Mucosa of descending colon (tissue), 3 donors: ENCODE measurements around the gene SLFNL1. TPM values are rescaled to one million over a fixed set of nuclear protein-coding genes. Genes with fewer than 3 reads are reported as not detected.

Experiments
- ATAC-seq: fragments of 200-7000 bp; cut with Tn5 transposase; one replicate; pipeline ENCODE4 v1.9.1; 2020; ENCODE audit warnings: mild to moderate bottlenecking, moderate library complexity
- DNase-seq, 3 donors: peaks; one replicate each; pipeline ENCODE4 v3.0.0-alpha.2; 2020
- H3K36me3 ChIP-seq: fragments of 200-600 bp; one replicate; pipeline ENCODE4 v1.8.0; 2021; ENCODE audit warnings: low read depth, mild to moderate bottlenecking
- H3K4me1 ChIP-seq: fragments of 200-600 bp; one replicate; pipeline ENCODE4 v1.8.0; 2021; ENCODE audit warnings: low read depth, mild to moderate bottlenecking
- H3K4me3 ChIP-seq: fragments of 200-600 bp; one replicate; pipeline ENCODE4 v1.8.0; 2021; ENCODE audit warnings: mild to moderate bottlenecking
- H3K9me3 ChIP-seq: fragments of 200-600 bp; one replicate; pipeline ENCODE4 v1.8.0; 2021; ENCODE audit warnings: mild to moderate bottlenecking
- intact Hi-C, 2 donors: fragments of 100-400 bp; cut with DNase I in 1 of 2; cut with micrococcal nuclease in 1 of 2; formaldehyde crosslinking; loops; one replicate each; pipeline versions ENCODE4 v1.11.0 to v1.11.1; 2022; cut with DNase I, micrococcal nuclease
- total RNA-seq, 3 donors: library from RNA; stranded (reverse); fragmentation: NEBNext Ultra II Directional in 2 of 3; extraction: Animal tissue kit (Norgen Biotek cat#: 25700) in 2 of 3; gene quantifications; one replicate each; pipeline versions ENCODE4 v1.2.1 to v1.2.4, GENCODE V29; 2021 to 2023
- TF ChIP-seq, protein P1 (sequence below): fragments of 200-600 bp; IDR thresholded peaks from one replicate; pipeline ENCODE4 v1.8.0; 2022; ENCODE audit warnings: antibody characterized with exemption, mild to moderate bottlenecking
- donor health status: DM: no; HTN: no; CAD: no; lungs with moderate emphysema.
- donor health status: DM: no; HTN: no; CAD: no.
- donor health status: DM: no; HTN: yes; CAD: no.

SLFNL1 gene
- total RNA-seq, 3 donors from 2014 or later: 0.29 to 0.82 (median 0.41) TPM

DNA sequence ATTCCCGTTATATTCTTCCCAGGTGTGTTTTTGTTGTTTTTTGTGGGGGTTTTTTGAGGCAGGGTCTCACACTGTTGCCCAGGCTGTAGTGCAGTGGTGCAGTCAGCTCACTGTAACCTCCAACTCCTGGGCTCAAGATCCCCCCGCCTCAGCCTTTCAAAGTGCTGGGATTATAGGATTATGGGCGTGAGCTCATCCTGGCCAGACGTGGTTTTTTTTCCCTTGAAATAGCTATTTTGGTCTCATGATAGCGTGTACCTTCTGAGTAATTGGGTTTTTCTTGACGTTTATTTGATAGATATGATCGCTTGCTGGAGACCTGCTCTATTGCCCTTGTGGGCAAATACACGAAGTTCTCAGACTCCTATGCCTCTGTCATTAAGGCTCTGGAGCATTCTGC, 24.4 kb downstream of the SLFNL1 start:
- TF ChIP-seq, protein P1, sequence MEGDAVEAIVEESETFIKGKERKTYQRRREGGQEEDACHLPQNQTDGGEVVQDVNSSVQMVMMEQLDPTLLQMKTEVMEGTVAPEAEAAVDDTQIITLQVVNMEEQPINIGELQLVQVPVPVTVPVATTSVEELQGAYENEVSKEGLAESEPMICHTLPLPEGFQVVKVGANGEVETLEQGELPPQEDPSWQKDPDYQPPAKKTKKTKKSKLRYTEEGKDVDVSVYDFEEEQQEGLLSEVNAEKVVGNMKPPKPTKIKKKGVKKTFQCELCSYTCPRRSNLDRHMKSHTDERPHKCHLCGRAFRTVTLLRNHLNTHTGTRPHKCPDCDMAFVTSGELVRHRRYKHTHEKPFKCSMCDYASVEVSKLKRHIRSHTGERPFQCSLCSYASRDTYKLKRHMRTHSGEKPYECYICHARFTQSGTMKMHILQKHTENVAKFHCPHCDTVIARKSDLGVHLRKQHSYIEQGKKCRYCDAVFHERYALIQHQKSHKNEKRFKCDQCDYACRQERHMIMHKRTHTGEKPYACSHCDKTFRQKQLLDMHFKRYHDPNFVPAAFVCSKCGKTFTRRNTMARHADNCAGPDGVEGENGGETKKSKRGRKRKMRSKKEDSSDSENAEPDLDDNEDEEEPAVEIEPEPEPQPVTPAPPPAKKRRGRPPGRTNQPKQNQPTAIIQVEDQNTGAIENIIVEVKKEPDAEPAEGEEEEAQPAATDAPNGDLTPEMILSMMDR: no peak
- no peaks in the 10 kb centered on the region for H3K9me3 ChIP-seq
- no peak overlapping the region for H3K4me3 ChIP-seq
- ATAC-seq: no peak
- no peak for DNase-seq
- intact Hi-C loops: no loop called here
- no peaks in the 10 kb centered on the region for H3K36me3 ChIP-seq
- no peaks in the 10 kb centered on the region for H3K4me1 ChIP-seq

DNA sequence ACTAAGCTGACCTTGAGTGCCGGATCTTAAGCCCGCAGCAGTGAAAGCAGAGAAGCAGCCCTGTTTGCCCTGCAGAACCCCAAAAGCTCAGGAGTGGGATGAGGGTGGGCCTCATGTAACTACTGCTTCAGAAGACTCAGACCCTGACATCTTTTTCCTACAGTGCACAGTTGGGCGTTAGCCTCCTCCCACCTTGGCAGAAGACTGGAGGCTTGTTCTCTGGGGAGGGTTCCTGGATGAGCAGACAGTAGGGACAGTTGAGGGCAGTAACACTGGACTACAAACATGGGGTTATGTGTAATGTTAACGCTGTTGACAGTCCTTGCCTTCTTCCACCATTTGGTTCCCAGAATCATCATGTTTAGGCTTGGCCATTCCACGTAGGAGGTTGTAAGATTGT, 32.5 kb downstream of the SLFNL1 start:
- Histone ChIP-seq H3K4me1 (no peaks in the 10 kb centered on the region), H3K9me3 (no peaks in the 10 kb centered on the region), H3K36me3 (no peaks in the 10 kb centered on the region), H3K4me3 (no peak overlapping the region)
- TF ChIP-seq, protein P1: no peak
- no peak for ATAC-seq
- intact Hi-C loops: no loop called here
- no peak for DNase-seq

DNA sequence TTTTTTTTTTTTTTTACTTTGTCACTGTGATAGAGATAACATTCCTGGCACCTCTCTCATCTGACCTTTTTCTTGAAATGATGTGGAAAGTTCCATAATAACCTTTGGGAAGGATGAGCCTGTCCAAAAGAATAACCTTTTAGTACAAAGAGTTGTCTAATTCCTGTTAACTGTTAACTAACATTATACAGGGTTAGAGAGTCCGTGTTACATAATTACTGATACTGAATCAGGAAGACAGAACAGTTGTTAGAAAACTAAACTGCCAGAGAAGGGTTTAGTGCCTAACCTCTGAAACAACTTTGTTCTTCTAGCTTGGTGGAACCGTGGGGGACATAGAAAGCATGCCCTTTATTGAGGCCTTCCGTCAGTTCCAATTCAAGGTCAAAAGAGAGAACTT, 33.2 kb downstream of the SLFNL1 start:
- Histone ChIP-seq H3K4me3 (no peak overlapping the region), H3K4me1 (no peaks in the 10 kb centered on the region), H3K9me3 (no peaks in the 10 kb centered on the region), H3K36me3 (no peaks in the 10 kb centered on the region)
- ATAC-seq (no peak), DNase-seq (no peak)
- intact Hi-C loops: no loop called here
- TF ChIP-seq, protein P1: no peak

DNA sequence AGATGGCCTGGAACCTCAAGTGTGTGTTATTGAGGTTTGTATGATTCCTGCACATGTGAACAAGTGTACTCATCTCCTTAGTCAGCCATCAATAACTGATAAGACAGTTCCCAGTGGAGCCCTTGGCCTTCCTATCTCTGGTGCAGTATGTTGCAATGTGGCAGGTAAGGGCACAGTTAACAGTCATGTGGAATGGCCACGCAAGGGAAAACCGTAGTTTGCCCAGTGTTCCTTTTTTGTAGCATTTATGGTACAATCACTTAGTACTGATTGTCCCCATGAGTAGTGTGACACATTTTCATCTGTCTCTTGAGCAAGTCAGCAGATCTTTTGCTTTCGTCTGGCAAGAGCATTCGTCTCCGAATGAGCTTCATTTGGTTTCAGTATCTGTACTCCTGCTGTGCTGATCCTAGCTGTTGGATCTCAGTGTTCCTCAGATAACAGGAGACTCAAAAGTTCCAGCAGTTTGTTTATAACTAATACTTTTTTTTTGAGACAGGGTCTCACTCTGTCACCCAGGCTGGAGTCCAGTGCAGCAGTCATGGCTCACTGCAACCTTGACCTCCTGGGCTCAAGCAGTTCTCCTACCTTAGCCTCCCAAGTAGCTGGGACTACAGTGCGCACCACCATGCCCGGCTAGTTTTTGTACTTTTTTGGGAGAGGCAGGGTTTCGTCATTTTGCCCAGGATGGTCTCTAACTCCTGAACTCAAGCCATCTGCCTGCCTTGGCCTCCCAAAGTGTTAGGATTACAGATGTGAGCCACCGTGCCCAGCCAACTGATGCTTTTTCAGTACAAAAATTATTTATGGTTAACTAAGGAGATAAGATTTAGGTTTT, 33.9 kb downstream of the SLFNL1 start:
- Histone ChIP-seq H3K9me3 (no peaks in the 10 kb centered on the region), H3K36me3 (no peaks in the 10 kb centered on the region), H3K4me1 (no peaks in the 10 kb centered on the region), H3K4me3 (no peak overlapping the region)
- no peak for DNase-seq
- intact Hi-C loops: no loop called here
- no peak for ATAC-seq
- TF ChIP-seq, protein P1: no peak

DNA sequence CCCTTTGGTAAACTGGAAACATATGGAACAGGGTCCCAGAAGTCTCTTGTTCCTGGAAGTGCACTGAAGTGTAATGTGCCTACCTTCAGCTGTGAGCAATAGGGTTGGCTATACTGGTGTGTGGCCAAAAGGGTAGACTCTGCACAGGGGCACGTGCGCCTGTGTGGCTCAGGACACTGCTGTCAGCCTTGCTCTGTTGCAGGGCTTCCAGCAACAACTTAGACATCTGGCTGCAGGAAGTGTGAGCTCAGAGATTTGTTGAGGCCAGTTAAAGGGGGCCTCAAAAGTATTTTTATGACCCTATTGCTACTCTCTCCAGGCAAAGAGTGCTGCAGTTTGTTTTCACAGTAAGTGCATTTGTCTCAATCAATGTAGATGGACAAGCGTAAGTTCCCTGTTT, 34.6 kb downstream of the SLFNL1 start:
- no peak for DNase-seq
- Histone ChIP-seq H3K9me3 (no peaks in the 10 kb centered on the region), H3K4me3 (no peak overlapping the region), H3K4me1 (no peaks in the 10 kb centered on the region), H3K36me3 (no peaks in the 10 kb centered on the region)
- intact Hi-C loops: no loop called here
- ATAC-seq: no peak
- TF ChIP-seq, protein P1: no peak
